Islet precursor cell (in vitro differentiated cells): ENCODE results near the gene EML6.

Experiments
- DNase-seq: peaks from one replicate; pipeline ENCODE4 v3.0.0-alpha.2; 2018

Gene EML6

GRCh38 chr2:54887850-54888545 lies 164.5 kb downstream of the EML6 start:
- DNase-seq: no peak

GRCh38 chr2:54889053-54889452 lies 165.6 kb downstream of the EML6 start:
- no peak for DNase-seq

GRCh38 chr2:54891909-54892308 lies 168.4 kb downstream of the EML6 start:
- DNase-seq: no peak

- DNase-seq: no peak
Observed at GRCh38 chr2:54894467-54894866, 171.0 kb downstream of the EML6 start.

- DNase-seq: no peak
Observed at GRCh38 chr2:54895730-54896129, 172.3 kb downstream of the EML6 start.

- no peak for DNase-seq
Observed at GRCh38 chr2:54897420-54898310, 174.2 kb downstream of the EML6 start.

- DNase-seq: no peak
Observed at GRCh38 chr2:54898456-54899226, 175.2 kb downstream of the EML6 start.

- no peak for DNase-seq
Observed at GRCh38 chr2:54899576-54900200, 176.2 kb downstream of the EML6 start.

- no peak for DNase-seq
Observed at GRCh38 chr2:54901224-54901986, 177.9 kb downstream of the EML6 start.

- no peak for DNase-seq
Observed at GRCh38 chr2:54902763-54903162, 179.3 kb downstream of the EML6 start.

- peak; percentile 90 for DNase-seq
Observed at GRCh38 chr2:54903736-54904554, 180.5 kb downstream of the EML6 start.

- no peak for DNase-seq
Observed at GRCh38 chr2:54904836-54905235, 181.4 kb downstream of the EML6 start.

GRCh38 chr2:54906716-54907115 lies 183.3 kb downstream of the EML6 start:
- no peak for DNase-seq

GRCh38 chr2:54907663-54908062 lies 184.2 kb downstream of the EML6 start:
- DNase-seq: no peak

GRCh38 chr2:54908591-54908990 lies 185.1 kb downstream of the EML6 start:
- no peak for DNase-seq

- DNase-seq: no peak
Observed at GRCh38 chr2:54909001-54909400, 185.5 kb downstream of the EML6 start.

- DNase-seq: no peak
Observed at GRCh38 chr2:54912305-54912704, 188.8 kb downstream of the EML6 start.

- DNase-seq: no peak
Observed at GRCh38 chr2:54912893-54913292, 189.4 kb downstream of the EML6 start.

- no peak for DNase-seq
Observed at GRCh38 chr2:54914637-54915036, 191.2 kb downstream of the EML6 start.

GRCh38 chr2:54915101-54915500 lies 191.6 kb downstream of the EML6 start:
- no peak for DNase-seq

- no peak for DNase-seq
Observed at GRCh38 chr2:54916637-54917036, 193.2 kb downstream of the EML6 start.
